NCI-H82 treated with DMSO at 0.1 percent for 48 hours (cell line): ENCODE measurements around the gene DIPK1A.

ENCODE experiments used
- DNase-seq: peaks from one replicate; lab custom pipeline; 2025; ENCODE audit not compliant: unreplicated experiment; lab: John Stamatoyannopoulos, UW

DIPK1A gene

GRCh38 chr1:92808381-92808780 lies 152.9 kb downstream of the DIPK1A start:
- no peak for DNase-seq

- no peak for DNase-seq
Observed at GRCh38 chr1:92805216-92805615, 156.0 kb downstream of the DIPK1A start.

GRCh38 chr1:92804721-92805201 lies 156.5 kb downstream of the DIPK1A start:
- no peak for DNase-seq

DNA sequence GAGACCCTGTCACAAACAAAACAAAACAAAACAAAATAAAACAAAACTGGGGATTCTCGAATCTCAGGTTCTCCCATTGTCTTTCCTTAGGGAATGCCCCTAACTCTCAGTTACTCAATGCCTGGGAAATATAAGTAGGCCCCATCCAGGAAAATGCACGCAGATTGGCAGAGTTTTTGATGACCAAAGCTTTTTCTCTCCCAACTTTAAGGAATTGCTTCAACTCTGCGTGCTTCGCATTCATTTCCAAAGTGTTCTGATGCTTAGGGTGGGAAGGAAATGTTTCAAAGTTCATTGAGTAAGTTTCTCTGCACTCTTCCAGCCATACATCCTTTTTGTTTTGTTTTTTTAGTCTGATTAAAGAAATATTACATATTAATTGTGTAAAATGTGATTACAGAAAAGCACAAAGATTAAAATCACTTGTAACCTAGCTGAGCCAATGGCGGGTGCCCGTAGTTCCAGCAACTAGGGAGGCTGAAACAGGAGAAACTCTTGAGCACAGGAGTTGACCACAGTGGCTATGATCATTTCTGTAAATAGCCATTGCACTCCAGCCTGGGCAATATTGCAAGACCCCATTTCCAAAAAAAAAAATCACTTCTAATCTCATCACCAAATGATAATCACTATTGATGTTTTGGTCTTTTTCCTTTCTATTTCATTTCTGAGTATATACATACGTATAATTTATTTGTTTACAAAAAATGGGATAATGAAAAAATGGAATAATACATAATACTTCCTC lies 157.9 kb downstream of the DIPK1A start:
- no peak for DNase-seq

GRCh38 chr1:92797961-92798360 lies 163.3 kb downstream of the DIPK1A start:
- DNase-seq: no peak

DNA sequence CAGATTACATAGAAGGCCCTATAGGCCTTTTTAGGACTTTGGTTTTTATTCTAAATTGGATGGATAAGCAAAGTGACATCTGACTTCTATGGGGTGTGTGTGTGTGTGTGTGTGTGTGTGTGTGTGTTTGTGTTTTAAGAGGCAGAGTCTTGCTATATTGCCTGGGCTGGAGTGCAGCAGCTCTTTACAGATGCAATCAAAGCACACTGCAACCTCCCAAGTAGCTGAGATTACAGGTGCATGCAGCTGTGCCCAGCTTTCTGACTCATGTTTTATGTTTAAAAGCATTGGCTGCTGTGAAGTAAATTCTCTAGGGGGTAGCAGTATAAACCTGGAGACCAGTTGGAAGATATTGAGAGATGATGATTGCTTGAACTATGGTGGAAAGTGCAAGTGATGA lies 164.0 kb downstream of the DIPK1A start:
- no peak for DNase-seq

- no peak for DNase-seq
Observed at GRCh38 chr1:92795166-92795565, 166.1 kb downstream of the DIPK1A start.

- no peak for DNase-seq
Observed at GRCh38 chr1:92792340-92792782, 168.9 kb downstream of the DIPK1A start.
